IPS-NIHi7 (cell line): ENCODE data around the gene NPTX1.

ENCODE experiments used
- DNase-seq: peaks from one replicate; pipeline ENCODE4 v3.0.0; 2012; ENCODE audit warnings: mixed read lengths; ENCODE audit errors: extremely low spot score

NPTX1 gene

DNA sequence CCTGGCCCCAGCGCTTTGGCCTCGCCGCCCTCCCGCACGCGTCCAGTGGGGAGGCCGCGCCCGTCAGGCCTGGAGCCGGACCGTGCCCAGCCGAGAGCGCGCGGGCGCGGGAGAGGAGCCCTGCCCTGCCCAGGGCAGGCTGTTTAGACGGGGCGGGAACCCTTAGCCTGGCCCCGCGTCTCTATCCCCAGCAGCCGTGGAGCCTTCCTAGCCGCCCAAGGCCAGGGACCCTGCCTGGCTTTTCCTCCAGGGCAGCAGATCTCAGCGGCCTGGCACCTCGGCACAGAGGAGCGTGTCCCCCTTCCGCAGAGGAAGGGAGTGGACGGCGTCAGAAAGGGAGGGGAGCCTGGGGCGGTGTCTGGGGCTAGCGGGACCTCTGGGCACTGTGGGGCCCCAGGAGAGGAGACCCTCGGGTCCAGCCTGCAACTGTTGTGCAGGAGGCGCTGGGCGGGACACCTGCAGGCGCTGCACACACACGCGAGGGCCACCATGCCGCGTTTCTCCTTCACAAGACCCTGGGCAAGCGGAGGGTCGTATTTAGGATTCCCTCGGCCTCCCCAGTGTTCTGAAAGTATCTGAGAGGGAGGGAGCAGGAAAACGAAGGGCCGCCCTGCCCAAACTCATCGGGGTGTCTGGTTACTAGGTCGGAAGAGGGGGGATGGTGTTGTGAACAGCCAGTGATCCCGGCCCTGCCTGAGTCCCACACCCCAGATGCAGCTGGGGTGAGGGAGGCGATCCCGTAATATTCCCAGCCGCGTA lies 2.3 kb upstream of the NPTX1 start:
- DNase-seq = no peak

GRCh38 chr17:80477647-80478478 lies 1.5 kb upstream of the NPTX1 start:
- DNase-seq = peak; percentile 80

GRCh38 chr17:80476877-80477646 lies 655 bp upstream of the NPTX1 start:
- DNase-seq = no peak

GRCh38 chr17:80474961-80475909 lies 1.2 kb downstream of the NPTX1 start:
- DNase-seq = no peak

- no peak for DNase-seq
Observed at GRCh38 chr17:80474231-80474960, 2.0 kb downstream of the NPTX1 start.

DNA sequence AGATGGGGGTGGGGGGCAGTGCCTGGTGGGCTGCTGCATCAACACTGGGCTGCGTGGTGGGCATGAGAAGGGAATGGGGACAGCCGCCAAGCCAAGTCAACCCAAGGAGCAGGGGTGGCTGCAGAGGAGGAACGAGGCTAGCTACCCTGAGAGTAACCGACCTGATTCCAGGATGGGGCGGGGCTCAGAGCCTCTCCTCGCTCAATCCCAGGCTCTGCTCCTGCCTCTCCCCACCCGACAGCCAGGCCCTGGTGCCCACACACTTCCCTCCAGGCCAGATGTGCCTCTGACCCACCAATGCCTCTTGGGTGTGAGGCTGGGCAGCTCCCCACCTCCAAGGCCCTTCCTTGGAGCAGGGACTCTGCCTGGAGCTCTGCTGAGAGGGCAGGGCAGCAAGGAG lies 2.7 kb downstream of the NPTX1 start:
- no peak for DNase-seq

DNA sequence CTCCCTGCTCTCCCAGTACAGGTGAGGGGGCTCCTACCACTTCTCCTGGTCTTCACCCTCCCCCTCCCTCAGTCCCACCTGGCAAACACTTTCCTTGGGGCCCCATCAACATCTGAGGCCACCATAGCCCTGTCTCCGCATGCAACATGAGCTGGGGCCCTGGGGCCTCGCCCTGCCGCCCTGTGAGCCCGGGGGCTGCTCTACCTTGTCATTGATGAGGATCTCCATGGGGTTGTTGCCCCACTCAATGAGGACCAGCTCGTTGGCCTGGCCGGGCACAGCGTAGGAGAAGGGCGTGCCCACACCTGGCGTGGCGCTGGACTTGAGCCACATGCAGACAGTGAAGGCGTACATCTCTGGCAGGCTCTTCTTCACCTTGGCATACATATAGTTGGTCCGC lies 3.4 kb downstream of the NPTX1 start:
- no peak for DNase-seq

GRCh38 chr17:80471922-80472321 lies 4.5 kb downstream of the NPTX1 start:
- no peak for DNase-seq

GRCh38 chr17:80470603-80471002 lies 5.8 kb downstream of the NPTX1 start:
- no peak for DNase-seq

- DNase-seq = no peak
Observed at GRCh38 chr17:80469667-80470066, 6.7 kb downstream of the NPTX1 start.

- no peak for DNase-seq
Observed at GRCh38 chr17:80468781-80469493, 7.5 kb downstream of the NPTX1 start.

DNA sequence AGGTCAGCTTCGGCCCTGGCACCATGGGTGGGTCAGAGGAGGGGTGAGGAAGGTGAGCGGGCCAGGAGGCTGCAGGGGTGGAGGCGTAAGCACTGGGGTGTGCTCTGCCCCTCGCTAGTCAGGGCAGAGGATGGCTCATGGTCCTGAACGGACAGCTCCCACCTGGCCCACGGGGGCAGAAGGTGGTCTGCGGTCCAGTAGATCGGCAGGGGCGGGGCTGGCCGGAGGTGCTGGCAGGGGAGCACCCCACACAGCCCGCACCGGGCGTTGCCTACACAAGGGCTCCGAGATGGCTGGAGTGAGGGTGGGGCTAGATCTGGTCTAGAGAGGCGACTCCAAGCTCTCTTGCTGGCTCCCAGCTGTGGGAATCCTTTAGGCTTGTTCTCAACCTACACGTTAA lies 8.2 kb downstream of the NPTX1 start:
- peak; percentile 82 for DNase-seq

DNA sequence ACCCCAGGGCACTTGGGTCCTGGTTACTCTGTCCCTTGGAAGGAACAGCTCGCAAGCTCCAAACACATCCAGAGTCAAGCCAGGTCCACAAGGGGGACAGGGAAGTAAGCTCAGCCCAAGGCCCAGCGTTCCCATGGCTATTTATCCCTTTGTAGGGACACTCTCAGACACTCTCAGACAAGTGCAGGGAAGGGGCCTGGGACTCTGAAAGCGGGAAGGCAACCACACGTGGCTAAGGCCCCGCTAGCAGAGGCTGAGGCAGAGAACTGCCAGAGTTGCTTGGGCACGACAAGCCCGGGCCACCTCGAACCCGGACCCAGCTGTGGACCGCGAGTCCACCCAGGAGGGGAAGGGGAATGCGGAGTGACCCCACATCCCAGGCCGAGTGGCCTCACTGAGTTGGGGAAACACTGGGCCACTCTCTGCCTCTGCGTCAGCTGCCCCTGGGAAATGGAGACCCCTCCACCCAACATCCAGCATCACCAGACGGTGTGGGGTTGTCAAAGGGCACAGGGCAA lies 10.2 kb downstream of the NPTX1 start:
- no peak for DNase-seq

DNA sequence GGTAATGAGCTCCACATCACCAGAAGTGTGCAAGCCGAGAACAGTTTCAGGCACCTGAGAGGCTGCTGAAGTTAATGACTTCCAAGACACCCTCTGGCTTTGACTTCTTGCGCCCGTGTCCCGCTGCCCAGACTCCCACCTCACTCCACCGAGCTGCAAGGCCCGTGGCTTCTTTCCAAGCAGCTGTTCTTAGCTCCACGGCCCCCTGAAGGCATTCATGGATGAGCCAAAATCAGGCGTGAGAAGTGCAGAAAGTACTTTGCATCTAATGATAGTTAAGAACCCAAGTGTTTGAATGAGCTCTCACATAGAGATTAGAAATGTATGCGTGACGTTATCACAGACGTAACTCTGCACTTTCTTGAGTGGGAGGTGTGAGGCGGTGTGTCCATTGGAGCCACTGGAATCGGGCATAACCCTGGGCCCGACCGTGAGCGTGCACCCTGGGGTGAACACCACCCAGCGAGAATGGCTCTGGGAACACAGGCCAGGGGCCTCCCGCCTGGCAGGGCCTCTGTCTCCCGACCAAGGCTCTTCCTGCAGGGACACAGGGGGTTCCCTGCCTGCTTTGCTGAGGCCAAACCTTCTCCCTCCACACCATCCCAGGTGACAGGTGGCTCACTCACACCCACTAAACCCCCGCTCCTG lies 11.0 kb downstream of the NPTX1 start:
- no peak for DNase-seq

- no peak for DNase-seq
Observed at GRCh38 chr17:80464486-80464885, 11.9 kb downstream of the NPTX1 start.

DNA sequence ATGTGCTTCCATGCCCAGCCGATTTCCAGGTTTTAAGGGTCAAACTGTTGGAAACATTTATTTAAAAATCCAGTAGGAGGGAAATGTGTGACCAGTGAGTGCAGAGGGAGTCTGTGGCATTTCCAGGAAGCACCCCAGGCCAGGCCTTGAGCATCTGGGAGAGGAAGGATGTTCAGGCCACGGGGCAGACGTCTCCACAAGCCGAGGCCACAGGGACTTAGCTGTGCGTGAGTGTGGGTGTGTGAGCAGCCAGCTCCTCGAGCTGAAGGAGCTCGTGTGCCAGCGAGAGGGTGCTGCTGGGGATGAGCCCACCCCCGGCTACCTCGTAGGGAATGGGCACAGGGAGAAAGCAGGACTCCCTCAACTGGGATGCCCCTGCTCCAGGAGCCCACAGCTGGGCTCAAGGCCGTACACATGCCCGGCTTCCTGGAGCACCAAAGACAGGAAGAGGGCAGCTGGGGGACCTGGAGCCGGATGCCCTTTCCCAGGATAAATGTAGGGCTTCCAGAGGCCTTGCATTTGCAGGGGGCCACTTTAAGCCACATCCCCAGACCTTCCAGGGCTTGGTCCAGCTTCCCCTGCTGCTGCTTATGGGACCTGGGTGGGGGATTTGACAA lies 12.5 kb downstream of the NPTX1 start:
- no peak for DNase-seq

GRCh38 chr17:80461528-80462160 lies 14.8 kb downstream of the NPTX1 start:
- DNase-seq = no peak

GRCh38 chr17:80460429-80460834 lies 16.0 kb downstream of the NPTX1 start:
- no peak for DNase-seq
